ENCODE measurements around the gene UQCR10.
A peak's percentile ranks its signal among the peaks of the same experiment; 100 is the strongest.

UQCR10 gene

GRCh38 chr22:29767171-29768051 is at the start of gene UQCR10:
UQCR10 (plus strand) TSS chr22:29767369; CDS start chr22:29767399, 30 bp downstream.
- DNase-seq, result peak; percentile 57 to 78

- DNase-seq, result no peak
Measured at GRCh38 chr22:29717789-29718188, 49.4 kb upstream of the UQCR10 start.

DNA sequence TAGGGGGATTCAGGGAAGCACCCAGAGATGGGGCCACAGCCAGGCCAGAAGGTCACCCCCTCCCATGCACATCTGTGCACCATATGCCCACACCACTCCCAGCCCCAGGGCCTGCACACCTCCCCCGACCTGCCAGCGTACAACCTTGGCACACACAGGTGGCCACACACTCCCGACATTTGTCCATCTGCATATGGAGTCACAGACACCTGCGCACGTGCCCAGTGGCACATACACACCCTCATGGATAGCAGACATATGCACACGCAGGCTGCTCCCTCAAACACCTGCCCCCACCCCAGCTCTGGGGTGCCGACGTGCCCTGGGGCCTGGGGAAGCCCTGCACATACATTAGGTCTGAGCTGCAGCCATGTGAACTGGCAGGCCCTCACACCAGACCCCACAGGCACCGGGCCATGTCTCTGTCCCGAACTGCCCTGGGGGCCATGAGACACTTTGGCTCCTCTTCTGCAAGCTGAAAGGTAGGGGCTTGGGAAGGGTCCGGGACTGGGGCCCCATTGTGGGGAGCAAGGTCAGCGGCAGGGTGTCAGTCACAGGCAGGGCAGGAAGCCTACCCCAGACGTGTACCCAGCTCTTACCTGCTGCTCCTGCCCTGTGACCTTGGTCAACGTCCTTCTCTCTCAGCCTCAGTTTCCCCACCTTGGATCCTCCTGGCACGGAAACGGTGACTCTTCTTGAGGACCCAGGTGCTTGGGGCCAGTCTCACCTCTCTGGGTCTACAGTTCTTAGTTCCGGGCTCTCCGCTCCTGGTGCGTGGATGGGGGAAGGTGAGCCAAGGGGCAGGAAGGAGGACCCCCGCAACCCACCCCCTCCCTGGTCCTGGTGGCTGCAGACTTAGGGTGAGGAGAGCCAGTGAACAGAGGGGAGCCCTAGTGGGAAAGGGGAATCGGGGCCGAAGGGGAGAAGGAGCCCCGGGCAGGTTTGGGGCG is 47.9 kb upstream of the UQCR10 start:
- no peak for DNase-seq

- no peak for DNase-seq
Measured at GRCh38 chr22:29719899-29720645, 47.1 kb upstream of the UQCR10 start, which contains the start of gene CABP7. CABP7 (plus strand) TSS chr22:29720003; CDS start chr22:29720425, 422 bp downstream.

DNA sequence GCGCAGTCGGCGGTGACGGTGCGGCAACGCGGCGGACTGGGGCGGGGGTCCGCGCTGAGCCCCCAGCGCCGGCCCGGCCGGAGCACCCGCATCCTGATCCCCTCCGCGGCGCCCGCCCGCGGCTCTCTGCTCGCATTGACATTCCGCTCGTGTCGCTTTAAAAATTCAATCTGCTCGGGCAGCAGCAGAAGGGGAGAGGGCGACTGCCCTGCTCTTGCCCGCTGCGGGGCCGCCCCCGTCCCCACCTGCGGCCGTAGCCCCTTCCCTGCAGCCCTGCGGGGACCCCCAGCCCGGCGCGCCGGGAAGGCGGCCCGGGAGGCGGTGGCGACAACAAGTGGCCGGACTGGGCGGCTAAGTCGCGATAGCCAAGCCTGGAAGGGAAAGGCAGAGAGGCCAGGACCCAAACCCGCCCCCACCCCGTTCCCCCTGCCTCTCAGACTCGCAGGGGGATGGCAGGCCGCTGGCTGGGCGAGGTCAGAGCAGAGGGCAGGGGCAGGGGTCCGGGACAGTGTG is 46.3 kb upstream of the UQCR10 start:
- no peak for DNase-seq

- DNase-seq, result no peak
Measured at GRCh38 chr22:29722151-29722550, 45.0 kb upstream of the UQCR10 start.

DNA sequence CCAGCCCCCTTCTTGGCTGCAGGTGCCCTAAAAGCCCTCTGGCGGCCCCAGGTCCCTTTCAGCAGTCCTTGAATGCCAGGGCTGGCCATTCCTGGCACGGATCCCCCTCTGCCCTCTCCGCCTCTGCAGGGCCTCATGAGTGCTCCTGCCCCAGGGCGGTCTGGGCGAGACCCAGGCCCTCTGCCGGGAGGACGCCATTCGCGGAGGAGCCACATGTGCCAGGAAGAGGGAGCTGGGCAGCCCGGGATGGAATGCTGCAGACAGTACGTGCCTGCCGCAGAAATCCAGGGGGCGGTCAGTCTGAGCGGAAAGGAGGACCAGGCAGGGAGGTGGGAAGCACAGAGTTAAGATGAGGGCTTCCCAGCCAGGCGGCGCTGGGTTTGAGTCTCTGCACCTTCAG is 44.6 kb upstream of the UQCR10 start:
- DNase-seq, result no peak

DNA sequence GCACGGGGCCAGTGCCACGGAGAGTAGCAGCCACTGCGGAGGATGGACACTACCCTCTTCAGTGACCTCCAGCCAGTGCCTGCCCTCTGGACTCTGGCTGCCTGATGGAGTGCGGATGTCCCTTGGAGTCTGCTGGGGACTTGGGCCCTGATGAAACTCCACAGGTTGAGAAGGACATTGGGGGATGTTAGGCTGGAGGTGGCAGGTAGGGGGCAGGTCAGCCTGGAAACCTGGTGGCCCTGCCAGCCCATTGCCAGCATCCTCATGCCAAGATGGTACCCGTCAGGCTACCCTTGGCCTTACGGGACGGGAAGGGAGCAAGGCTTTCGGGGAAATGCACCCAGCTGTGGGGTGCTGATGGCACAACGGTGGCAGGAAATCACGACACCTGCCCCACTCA is 43.4 kb upstream of the UQCR10 start:
- DNase-seq, result no peak

- no peak for DNase-seq
Measured at GRCh38 chr22:29724843-29725242, 42.3 kb upstream of the UQCR10 start.

- no peak for DNase-seq
Measured at GRCh38 chr22:29726106-29726505, 41.1 kb upstream of the UQCR10 start.

DNA sequence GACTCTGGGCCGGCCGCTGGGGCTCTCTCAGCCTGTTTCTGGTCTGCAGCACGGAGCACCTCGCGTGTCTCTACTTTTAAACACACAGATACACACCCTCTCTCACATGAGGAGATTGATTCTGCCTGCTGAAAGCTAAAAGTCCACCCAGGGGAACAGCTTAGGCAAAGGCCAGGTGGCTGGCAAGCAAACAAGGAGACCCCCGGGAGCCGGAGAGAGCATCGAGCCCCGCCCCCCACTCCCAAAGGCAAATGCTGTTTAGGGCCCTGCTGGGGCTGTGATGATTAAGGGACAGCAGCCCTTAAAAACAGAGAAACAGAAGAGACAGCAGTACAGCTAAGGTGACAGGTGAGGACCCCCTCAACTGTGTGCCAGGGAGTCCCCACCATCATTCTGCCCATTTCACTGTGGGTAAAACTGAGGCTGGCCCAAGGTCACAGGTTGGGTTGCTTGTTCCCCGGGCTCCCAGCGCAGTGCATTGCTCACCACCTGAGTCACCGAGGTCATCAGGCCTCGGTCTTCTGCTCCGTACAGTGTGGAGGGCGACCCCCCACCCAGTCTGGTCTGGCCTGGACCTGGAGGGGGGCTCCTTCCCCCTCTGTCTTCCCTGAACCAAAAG is 40.5 kb upstream of the UQCR10 start:
- DNase-seq, result no peak

GRCh38 chr22:29727131-29727523 is 40.0 kb upstream of the UQCR10 start:
- DNase-seq, result no peak

- DNase-seq, result no peak
Measured at GRCh38 chr22:29729161-29729560, 38.0 kb upstream of the UQCR10 start.

DNA sequence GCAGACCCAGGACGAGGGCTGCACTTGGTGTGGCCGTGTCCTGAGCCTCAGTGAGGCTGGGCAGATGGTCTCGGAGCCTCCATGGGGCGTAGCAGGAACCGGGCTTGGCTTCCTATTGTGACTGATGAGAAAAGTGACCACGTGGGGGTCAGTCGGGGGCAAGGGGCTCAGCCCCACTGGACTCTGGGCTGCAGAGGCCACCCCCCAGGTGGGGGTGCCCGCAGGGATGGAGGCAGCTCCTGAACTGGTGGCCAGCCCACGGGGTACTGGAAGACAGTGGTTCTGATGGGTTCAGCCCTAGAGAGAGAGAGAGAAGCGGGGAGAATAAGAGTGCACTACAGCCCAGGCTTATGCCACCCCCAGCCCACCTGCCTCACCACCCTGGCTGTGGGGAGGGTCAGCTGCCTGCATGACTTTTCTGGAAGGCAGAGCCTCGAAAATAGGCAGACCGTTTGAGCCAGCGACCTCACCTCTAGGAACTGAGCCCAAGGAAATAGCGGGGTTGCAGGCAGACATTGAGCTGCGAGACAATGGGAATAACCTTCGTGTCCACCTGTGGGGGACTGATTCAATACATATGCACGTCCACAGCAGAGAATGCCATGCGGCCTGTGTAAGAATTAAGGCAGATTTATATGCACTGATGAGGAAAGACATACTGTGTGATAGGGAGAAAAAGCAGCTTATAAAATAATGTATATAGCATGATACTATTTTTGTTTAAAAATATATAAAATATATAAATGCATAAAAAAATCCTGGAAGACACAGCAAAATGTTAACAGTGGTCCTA is 35.9 kb upstream of the UQCR10 start:
- DNase-seq, result no peak

- DNase-seq, result peak in 1 of 2 experiments; percentile 49
Measured at GRCh38 chr22:29732883-29733282, 34.3 kb upstream of the UQCR10 start.

GRCh38 chr22:29733362-29734201 is 33.6 kb upstream of the UQCR10 start:
- peak; percentile 53 to 74 for DNase-seq

GRCh38 chr22:29734406-29734805 is 32.8 kb upstream of the UQCR10 start:
- no peak for DNase-seq

GRCh38 chr22:29734838-29735237 is 32.3 kb upstream of the UQCR10 start:
- DNase-seq, result no peak

- no peak for DNase-seq
Measured at GRCh38 chr22:29735416-29735815, 31.8 kb upstream of the UQCR10 start.
